Parathyroid adenoma (tissue), 2 donors: ENCODE data around the gene PITHD1.
"Not testable (repeated sequence)": the region's sequence is repeated elsewhere in the genome, so short reads cannot be mapped to it uniquely, and the experiment has no call there.

Source experiments
- H2AFZ ChIP-seq: fragments of 300-600 bp; sonication (generic); one replicate; pipeline ENCODE4 v1.7.0; 2017; ENCODE audit warnings: antibody characterized with exemption, mild to moderate bottlenecking
- H3K27ac ChIP-seq: fragments of 300-600 bp; sonication (generic); one replicate; pipeline ENCODE4 v1.7.0; 2017
- H3K27me3 ChIP-seq: fragments of 300-600 bp; sonication (generic); one replicate; pipeline ENCODE4 v1.7.0; 2017; ENCODE audit warnings: low read length; ENCODE audit not compliant: control insufficient read depth, insufficient read depth
- H3K36me3 ChIP-seq: fragments of 300-600 bp; sonication (generic); one replicate; pipeline ENCODE4 v1.7.0; 2017; ENCODE audit warnings: low read length; ENCODE audit not compliant: control insufficient read depth, insufficient read depth
- H3K4me1 ChIP-seq: fragments of 300-600 bp; sonication (generic); one replicate; pipeline ENCODE4 v1.7.0; 2017; ENCODE audit warnings: control low read depth
- H3K4me2 ChIP-seq: fragments of 300-600 bp; sonication (generic); one replicate; pipeline ENCODE4 v1.7.0; 2017; ENCODE audit warnings: low read length
- H3K4me3 ChIP-seq: fragments of 300-600 bp; sonication (generic); one replicate; pipeline ENCODE4 v1.7.0; 2017; ENCODE audit warnings: low read depth, low read length
- H3K79me2 ChIP-seq: fragments of 300-600 bp; sonication (generic); one replicate; pipeline ENCODE4 v1.7.0; 2017; ENCODE audit warnings: control low read depth
- H3K9ac ChIP-seq: fragments of 300-600 bp; sonication (generic); one replicate; pipeline ENCODE4 v1.7.0; 2017; ENCODE audit warnings: mild to moderate bottlenecking
- H3K9me3 ChIP-seq: fragments of 300-600 bp; sonication (generic); one replicate; pipeline ENCODE4 v1.7.0; 2017; ENCODE audit warnings: low read length; ENCODE audit not compliant: control insufficient read depth
- CTCF ChIP-seq: fragments of 300-600 bp; sonication (generic); IDR thresholded peaks from one replicate; pipeline ENCODE4 v1.7.0; 2017; ENCODE audit warnings: antibody characterized with exemption, mild to moderate bottlenecking
- donor health status: primary hyperparathyroidism.

The PITHD1 gene

GRCh38 chr1:23779826-23780371 lies 1.7 kb downstream of the PITHD1 start:
- Histone ChIP-seq H3K9ac (no peak overlapping the region), H2AFZ (no peak overlapping the region), H3K4me1 (peaks cover 18% of the 10 kb centered on the region), H3K4me3 (peak overlapping the region; percentile 82), H3K27ac (peak overlapping the region; percentile 72), H3K4me2 (peak overlapping the region; percentile 85), H3K9me3 (no peaks in the 10 kb centered on the region), H3K36me3 (no peaks in the 10 kb centered on the region), H3K79me2 (peaks cover 10% of the 10 kb centered on the region), H3K27me3 (no peaks in the 10 kb centered on the region)
- TF ChIP-seq CTCF, result no peak

GRCh38 chr1:23783141-23783540 lies 4.9 kb downstream of the PITHD1 start:
- not testable (repeated sequence) for H3K27ac ChIP-seq, H3K4me2 ChIP-seq, H3K9ac ChIP-seq, H3K36me3 ChIP-seq, H3K27me3 ChIP-seq, H3K9me3 ChIP-seq, H2AFZ ChIP-seq, H3K4me3 ChIP-seq, H3K79me2 ChIP-seq
- H3K4me1 ChIP-seq, result peaks cover 14% of the 10 kb centered on the region

- no peak overlapping the region for H2AFZ ChIP-seq
- no peaks in the 10 kb centered on the region for H3K36me3 ChIP-seq
- H3K79me2 ChIP-seq, result peaks cover 8% of the 10 kb centered on the region
- peak overlapping the region; percentile 86 for H3K27ac ChIP-seq
- peaks cover 8% of the 10 kb centered on the region for H3K4me1 ChIP-seq
- TF ChIP-seq CTCF, result no peak
- peak overlapping the region; percentile 40 for H3K4me3 ChIP-seq
- no peak overlapping the region for H3K9ac ChIP-seq
- no peaks in the 10 kb centered on the region for H3K27me3 ChIP-seq
- H3K4me2 ChIP-seq, result peak overlapping the region; percentile 63
- no peaks in the 10 kb centered on the region for H3K9me3 ChIP-seq
These were observed 6.6 kb downstream of the PITHD1 start for GRCh38 chr1:23784846-23785245.

GRCh38 chr1:23787701-23788100 lies 9.5 kb downstream of the PITHD1 start:
- Histone ChIP-seq H3K27ac (no peak overlapping the region), H3K4me1 (peaks cover 6% of the 10 kb centered on the region), H3K27me3 (no peaks in the 10 kb centered on the region), H3K9ac (no peak overlapping the region), H3K4me3 (no peak overlapping the region), H2AFZ (no peak overlapping the region), H3K79me2 (peaks cover 3% of the 10 kb centered on the region), H3K4me2 (no peak overlapping the region), H3K36me3 (no peaks in the 10 kb centered on the region), H3K9me3 (no peaks in the 10 kb centered on the region)
- no peak for TF ChIP-seq CTCF

- Histone ChIP-seq H3K27ac (no peak overlapping the region), H2AFZ (no peak overlapping the region), H3K27me3 (no peaks in the 10 kb centered on the region), H3K9me3 (no peaks in the 10 kb centered on the region), H3K36me3 (no peaks in the 10 kb centered on the region), H3K4me3 (no peak overlapping the region), H3K9ac (no peak overlapping the region), H3K4me1 (peaks cover 4% of the 10 kb centered on the region), H3K79me2 (peaks cover 3% of the 10 kb centered on the region), H3K4me2 (no peak overlapping the region)
- no peak for TF ChIP-seq CTCF
These were observed 10.5 kb downstream of the PITHD1 start for GRCh38 chr1:23788695-23789094.
